ENCODE measurements around the gene ACER3. TPM values are rescaled to one million over a fixed set of nuclear protein-coding genes. Genes with fewer than 3 reads are reported as not detected.

Gene ACER3
- total RNA-seq, 4 donors from 2014 or later: 20.5 to 30.6 (median 23.0) TPM

DNA sequence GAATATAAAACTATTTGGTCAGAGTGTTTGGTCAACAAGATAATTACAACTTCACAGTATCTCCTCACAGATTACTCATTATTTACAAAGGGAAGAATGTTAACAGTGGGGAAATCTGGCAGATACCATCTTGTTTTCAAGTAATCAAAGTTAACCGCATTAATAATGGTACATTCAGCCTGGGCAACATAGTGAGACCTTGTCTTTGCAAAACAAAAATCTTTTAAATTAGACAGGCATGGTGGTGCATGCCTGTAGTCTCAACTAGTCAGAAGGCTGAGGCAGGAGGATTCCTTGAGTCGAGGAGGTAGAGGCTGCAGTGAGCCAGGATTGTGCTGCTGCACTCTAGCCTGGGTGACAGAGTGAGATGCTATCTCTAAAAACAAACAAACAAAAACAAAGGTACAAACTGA is 78.5 kb downstream of the ACER3 start:
- Histone ChIP-seq H3K4me3 (no peak overlapping the region), H3K36me3 (peaks cover 0 to 41% (median 0%) of the 10 kb centered on the region in 3 donors), H3K9me3 (peaks cover 0 to 32% (median 12%) of the 10 kb centered on the region in 4 donors), H3K27ac (no peak overlapping the region), H3K4me1 (no peaks in the 10 kb centered on the region), H3K27me3 (no peaks in the 10 kb centered on the region)
- TF ChIP-seq EP300 (IDR thresholded peaks at IDR 0.05) (no peak), CTCF (IDR thresholded peaks at IDR 0.05) (no peak), POLR2A (IDR thresholded peaks at IDR 0.05) (no peak)
- no peak for DNase-seq (ENCODE audit: low spot score in 2 of 2)
- 89 to 92% methylated on average over 2 of the region's 2 CpGs for WGBS, 2 donors

GRCh38 chr11:76944225-76944624 is 83.5 kb downstream of the ACER3 start:
- peaks cover 0 to 23% (median 9%) of the 10 kb centered on the region in 4 donors for H3K9me3 ChIP-seq
- H3K36me3 ChIP-seq: peaks cover 0 to 4% (median 0%) of the 10 kb centered on the region in 3 donors
- WGBS, 2 donors: 90 to 100% methylated on average over 1 of the region's 1 CpG
- H3K27me3 ChIP-seq: no peaks in the 10 kb centered on the region
- TF ChIP-seq CTCF (IDR thresholded peaks at IDR 0.05) (no peak), EP300 (IDR thresholded peaks at IDR 0.05) (no peak), POLR2A (IDR thresholded peaks at IDR 0.05) (no peak)
- H3K4me1 ChIP-seq: no peaks in the 10 kb centered on the region
- no peak overlapping the region for H3K4me3 ChIP-seq
- DNase-seq (ENCODE audit: low spot score in 2 of 2): no peak
- no peak overlapping the region for H3K27ac ChIP-seq

GRCh38 chr11:76946223-76946622 is 85.5 kb downstream of the ACER3 start:
- no peaks in the 10 kb centered on the region for H3K4me1 ChIP-seq
- no peak for DNase-seq (ENCODE audit: low spot score in 2 of 2)
- no peak overlapping the region for H3K27ac ChIP-seq
- H3K36me3 ChIP-seq: peaks cover 0 to 4% (median 0%) of the 10 kb centered on the region in 3 donors
- no peaks in the 10 kb centered on the region for H3K27me3 ChIP-seq
- H3K9me3 ChIP-seq: peaks cover 0 to 23% (median 9%) of the 10 kb centered on the region in 4 donors
- TF ChIP-seq EP300 (IDR thresholded peaks at IDR 0.05) (no peak), CTCF (IDR thresholded peaks at IDR 0.05) (no peak), POLR2A (IDR thresholded peaks at IDR 0.05) (no peak)
- H3K4me3 ChIP-seq: no peak overlapping the region
- WGBS, 2 donors: 90 to 91% methylated on average over 1 of the region's 1 CpG

DNA sequence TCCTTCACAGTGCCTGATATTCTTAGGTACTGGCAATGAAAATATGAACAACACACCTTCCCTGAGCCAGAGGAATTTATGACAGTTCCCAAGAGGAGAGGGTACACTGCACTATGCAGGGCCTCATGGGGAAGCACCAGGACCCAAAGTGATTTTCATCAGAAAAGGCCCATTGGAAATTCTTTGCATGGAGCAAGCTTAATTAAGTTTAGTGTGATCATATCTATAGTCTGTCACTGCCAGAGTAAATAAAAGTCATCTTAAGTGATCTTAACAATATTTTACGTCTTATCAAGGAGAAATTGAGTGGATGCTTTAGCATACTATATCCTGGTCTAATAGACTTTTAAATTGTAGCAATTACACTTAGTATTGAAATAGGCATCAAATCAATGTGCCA is 86.5 kb downstream of the ACER3 start:
- H3K4me3 ChIP-seq: no peak overlapping the region
- H3K27me3 ChIP-seq: no peaks in the 10 kb centered on the region
- H3K36me3 ChIP-seq: peaks cover 0 to 4% (median 0%) of the 10 kb centered on the region in 3 donors
- no peaks in the 10 kb centered on the region for H3K4me1 ChIP-seq
- TF ChIP-seq POLR2A (IDR thresholded peaks at IDR 0.05): no peak
- no peak for TF ChIP-seq CTCF (IDR thresholded peaks at IDR 0.05)
- TF ChIP-seq EP300 (IDR thresholded peaks at IDR 0.05): no peak
- no peak overlapping the region for H3K27ac ChIP-seq
- no peak for DNase-seq (ENCODE audit: low spot score in 2 of 2)
- H3K9me3 ChIP-seq: peaks cover 0 to 23% (median 9%) of the 10 kb centered on the region in 4 donors
- WGBS, 2 donors: 89 to 96% methylated on average over 1 of the region's 1 CpG

DNA sequence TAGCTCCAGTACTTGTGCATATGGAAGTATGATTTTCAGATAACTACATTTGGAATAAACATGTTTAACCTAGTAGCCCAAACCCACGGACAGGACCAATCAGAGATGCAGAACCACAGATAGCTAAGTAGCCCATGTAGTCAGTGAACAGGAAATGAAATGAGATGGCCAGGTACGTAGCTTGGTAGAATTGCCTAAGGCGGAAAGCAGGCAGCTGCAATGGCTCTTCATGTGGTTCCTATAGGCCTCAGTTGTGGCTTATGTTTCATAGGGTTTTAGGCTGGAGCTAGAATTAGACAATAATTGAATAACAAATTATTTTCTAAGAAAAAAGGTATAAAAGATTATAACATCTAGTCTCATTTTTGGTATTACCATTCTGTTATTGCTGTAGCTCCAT is 87.1 kb downstream of the ACER3 start:
- Histone ChIP-seq H3K4me3 (no peak overlapping the region), H3K36me3 (peaks cover 0 to 4% (median 0%) of the 10 kb centered on the region in 3 donors), H3K4me1 (no peaks in the 10 kb centered on the region), H3K27ac (no peak overlapping the region), H3K9me3 (peaks cover 0 to 23% (median 9%) of the 10 kb centered on the region in 4 donors), H3K27me3 (no peaks in the 10 kb centered on the region)
- DNase-seq (ENCODE audit: low spot score in 2 of 2): no peak
- WGBS, 2 donors: 95 to 99% methylated on average over 3 of the region's 3 CpGs
- no peak for TF ChIP-seq POLR2A (IDR thresholded peaks at IDR 0.05)
- TF ChIP-seq CTCF (IDR thresholded peaks at IDR 0.05): no peak
- no peak for TF ChIP-seq EP300 (IDR thresholded peaks at IDR 0.05)
